Keratinocyte (primary cell): ENCODE results near the gene STK32B. TPM values are rescaled to one million over a fixed set of nuclear protein-coding genes. Genes with fewer than 3 reads are reported as not detected.

Source experiments
- DNase-seq: peaks from one replicate; pipeline ENCODE4 v3.0.0-alpha.2; 2011; ENCODE audit warnings: low read depth, missing footprints, low spot score
- FAIRE-seq: peaks from 2 replicates; lab custom pipeline; 2011; peaks lifted over from hg19 to GRCh38; lab: Jason Lieb, UNC
- H2AFZ ChIP-seq: 2 replicates; pipeline ENCODE4 v1.6.0; 2012; ENCODE audit warnings: low read length, control low read depth, inconsistent platforms; ENCODE audit not compliant: control insufficient read depth
- H3K27ac ChIP-seq: 2 replicates; pipeline ENCODE4 v1.5.1; 2011; ENCODE audit warnings: low read length; ENCODE audit not compliant: control insufficient read depth, insufficient read depth
- H3K27me3 ChIP-seq: 3 replicates; pipeline ENCODE4 v1.6.0; 2011; ENCODE audit warnings: low read length; ENCODE audit not compliant: control insufficient read depth, insufficient read depth; ENCODE audit errors: extremely low read depth
- H3K36me3 ChIP-seq, 2 experiments: 2 replicates in 1 of 2; 3 replicates in 1 of 2; pipeline ENCODE4 v1.5.1; 2011; ENCODE audit warnings: low read length in 2 of 2, mild to moderate bottlenecking in 1 of 2; ENCODE audit not compliant: control insufficient read depth in 2 of 2, insufficient read depth in 2 of 2; ENCODE audit errors: extremely low read depth in 1 of 2
- H3K4me1 ChIP-seq: 3 replicates; pipeline ENCODE4 v1.5.1; 2011; ENCODE audit warnings: low read length; ENCODE audit not compliant: control insufficient read depth, insufficient read depth; ENCODE audit errors: extremely low read depth
- H3K4me2 ChIP-seq: 3 replicates; pipeline ENCODE4 v1.6.0; 2011; ENCODE audit warnings: low read depth, low read length; ENCODE audit not compliant: control insufficient read depth, insufficient read depth; ENCODE audit errors: extremely low read depth
- H3K4me3 ChIP-seq, 3 experiments: fragments of 200-600 bp in 1 of 3; sonication (generic) in 1 of 3; 2 replicates in 2 of 3; 3 replicates in 1 of 3; pipeline ENCODE4 v1.5.1; 2011 to 2016; ENCODE audit warnings: low read length in 3 of 3, mild to moderate bottlenecking in 3 of 3, control low read depth in 2 of 3, inconsistent platforms in 1 of 3, low read depth in 1 of 3, mixed read lengths in 1 of 3, mixed run types in 1 of 3, moderate library complexity in 1 of 3; ENCODE audit not compliant: control insufficient read depth in 2 of 3, insufficient read depth in 2 of 3; ENCODE audit errors: extremely low read depth in 1 of 3
- H3K79me2 ChIP-seq: 2 replicates; pipeline ENCODE4 v1.6.0; 2012; ENCODE audit warnings: low read length; ENCODE audit not compliant: control insufficient read depth, insufficient read depth
- H3K9ac ChIP-seq: 3 replicates; pipeline ENCODE4 v1.6.0; 2011; ENCODE audit warnings: low read length; ENCODE audit not compliant: control insufficient read depth, insufficient read depth; ENCODE audit errors: extremely low read depth
- H3K9me1 ChIP-seq: 3 replicates; pipeline ENCODE4 v1.6.0; 2011; ENCODE audit warnings: low read length; ENCODE audit not compliant: control insufficient read depth, insufficient read depth; ENCODE audit errors: extremely low read depth
- H3K9me3 ChIP-seq: 2 replicates; pipeline ENCODE4 v1.5.1; 2012; ENCODE audit warnings: low read depth, low read length; ENCODE audit not compliant: control insufficient read depth
- H4K20me1 ChIP-seq: 3 replicates; pipeline ENCODE4 v1.6.0; 2011; ENCODE audit warnings: low read length; ENCODE audit not compliant: control insufficient read depth, insufficient read depth; ENCODE audit errors: extremely low read depth
- CTCF ChIP-seq, 3 experiments: IDR thresholded peaks in 1 of 3; conservative IDR thresholded peaks in 1 of 3; optimal IDR thresholded peaks in 1 of 3; 2 replicates in 2 of 3; 3 replicates in 1 of 3; pipeline versions ENCODE3 to v1.5.1; 2011; ENCODE audit warnings: low read length in 3 of 3, mild to moderate bottlenecking in 3 of 3, moderate library complexity in 2 of 3, control low read depth in 1 of 3, inconsistent platforms in 1 of 3; ENCODE audit not compliant: insufficient read depth in 2 of 3; ENCODE audit errors: extremely low read depth in 1 of 3
- EZH2 ChIP-seq: IDR thresholded peaks from one replicate; pipeline ENCODE4 v1.6.1; 2012; ENCODE audit warnings: inconsistent platforms, mild to moderate bottlenecking, low read length, moderate library complexity
- dilution Hi-C: fragments of 300-500 bp; cut with MboI; formaldehyde crosslinking; loops from one replicate; pipeline ENCODE4 v1.7.0; 2020; ENCODE audit warnings: low sequenced_read_pairs; ENCODE audit not compliant: extremely low pct_ligation_motif_present
- polyA plus RNA-seq, 5 experiments: library from polyadenylated mRNA; depleted of rRNA in 3 of 5; stranded (reverse) in 3 of 5; stranded (forward) in 1 of 5; unstranded in 1 of 5; fragments of >200 nt; gene quantifications; 1 replicate in 1 of 5; 2 replicates in 3 of 5; 3 replicates in 1 of 5; pipeline versions ENCODE4 v1.2.1 to v1.2.3, GENCODE V29; 2011 to 2012; ENCODE audit warnings: missing spikeins in 2 of 5, low read depth in 1 of 5, low replicate concordance in 1 of 5

Gene STK32B
- polyA plus RNA-seq, 1 donor (not counting 4 experiments of a cell fraction or from before 2014, with no cell fraction given): 3.4 TPM

DNA sequence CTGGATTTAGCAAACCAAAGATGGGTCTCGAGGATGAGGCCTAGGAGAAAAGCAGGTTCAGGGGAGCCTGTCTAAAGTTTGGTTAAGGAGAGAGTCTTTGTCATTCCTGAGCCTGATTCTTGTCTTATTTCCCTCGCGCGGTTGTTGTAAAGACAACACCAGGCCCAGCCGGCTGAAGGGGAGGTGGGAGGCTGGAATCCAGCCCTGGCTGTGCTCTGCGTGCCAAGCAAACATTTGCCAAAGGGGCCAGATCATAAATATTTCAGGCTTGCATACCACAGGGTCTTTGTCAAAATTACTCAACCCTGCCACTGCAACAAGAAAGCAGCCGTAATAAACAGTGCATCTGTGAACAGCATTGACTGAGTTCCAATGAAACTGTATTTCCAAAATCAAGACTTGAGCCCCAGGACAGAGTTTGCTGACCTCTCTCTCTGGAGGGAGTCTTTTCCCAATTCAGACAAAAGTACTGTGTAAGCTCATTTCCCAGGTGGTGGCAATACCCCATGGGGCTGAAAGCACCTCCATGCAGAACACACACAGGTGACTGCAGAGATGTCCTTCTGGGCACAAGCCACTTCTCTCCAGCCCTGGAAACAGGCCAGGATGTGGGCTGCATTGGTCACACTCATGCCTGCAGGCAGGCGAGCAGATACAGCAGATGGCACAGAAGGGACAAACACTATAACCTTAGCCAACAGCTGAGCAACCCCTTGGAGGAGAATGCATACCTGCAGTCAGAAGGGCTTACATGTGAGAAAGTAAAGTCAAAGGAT lies 320.3 kb downstream of the STK32B start:
- no peaks in the 10 kb centered on the region for H3K36me3 ChIP-seq
- H3K4me3 ChIP-seq: no peak overlapping the region
- H3K9ac ChIP-seq: no peak overlapping the region
- no peaks in the 10 kb centered on the region for H3K9me1 ChIP-seq
- H2AFZ ChIP-seq: no peak overlapping the region
- no peaks in the 10 kb centered on the region for H4K20me1 ChIP-seq
- H3K27me3 ChIP-seq: no peaks in the 10 kb centered on the region
- no peak overlapping the region for H3K27ac ChIP-seq
- peaks cover 7% of the 10 kb centered on the region for H3K4me1 ChIP-seq
- no peak for FAIRE-seq
- dilution Hi-C loops: no loop called here
- DNase-seq: no peak
- H3K4me2 ChIP-seq: no peak overlapping the region
- no peaks in the 10 kb centered on the region for H3K79me2 ChIP-seq
- H3K9me3 ChIP-seq: no peaks in the 10 kb centered on the region
- TF ChIP-seq CTCF (optimal IDR thresholded peaks at IDR 0.05 in 1 of 3, IDR thresholded peaks at IDR 0.05 in 1 of 3, conservative IDR thresholded peaks at IDR 0.05 in 1 of 3; ENCODE audit: extremely low read depth in 1 of 3, insufficient read depth in 2 of 3, low read length in 3 of 3) (no peak), EZH2 (no peak)

- Histone ChIP-seq H3K4me2 (no peak overlapping the region), H3K9me1 (no peaks in the 10 kb centered on the region), H3K9me3 (no peaks in the 10 kb centered on the region), H3K27ac (no peak overlapping the region), H3K9ac (no peak overlapping the region), H3K79me2 (no peaks in the 10 kb centered on the region), H4K20me1 (no peaks in the 10 kb centered on the region), H3K27me3 (no peaks in the 10 kb centered on the region), H3K4me1 (peaks cover 1% of the 10 kb centered on the region), H3K4me3 (no peak overlapping the region), H3K36me3 (no peaks in the 10 kb centered on the region), H2AFZ (no peak overlapping the region)
- TF ChIP-seq CTCF (optimal IDR thresholded peaks at IDR 0.05 in 1 of 3, IDR thresholded peaks at IDR 0.05 in 1 of 3, conservative IDR thresholded peaks at IDR 0.05 in 1 of 3; ENCODE audit: extremely low read depth in 1 of 3, insufficient read depth in 2 of 3, low read length in 3 of 3): no peak
- no peak for TF ChIP-seq EZH2
- FAIRE-seq: no peak
- no peak for DNase-seq
- dilution Hi-C loops: no loop called here
Observed at GRCh38 chr4:5372198-5372597, 320.9 kb downstream of the STK32B start.
